ENCODE data around the gene PLD2.
A peak's percentile ranks its signal among the peaks of the same experiment; 100 is the strongest.
"Not testable (repeated sequence)": the region's sequence is repeated elsewhere in the genome, so short reads cannot be mapped to it uniquely, and the experiment has no call there.

PLD2 gene

GRCh38 chr17:4789951-4790704 is 16.8 kb upstream of the PLD2 start:
- peak; percentile 88 for DNase-seq

DNA sequence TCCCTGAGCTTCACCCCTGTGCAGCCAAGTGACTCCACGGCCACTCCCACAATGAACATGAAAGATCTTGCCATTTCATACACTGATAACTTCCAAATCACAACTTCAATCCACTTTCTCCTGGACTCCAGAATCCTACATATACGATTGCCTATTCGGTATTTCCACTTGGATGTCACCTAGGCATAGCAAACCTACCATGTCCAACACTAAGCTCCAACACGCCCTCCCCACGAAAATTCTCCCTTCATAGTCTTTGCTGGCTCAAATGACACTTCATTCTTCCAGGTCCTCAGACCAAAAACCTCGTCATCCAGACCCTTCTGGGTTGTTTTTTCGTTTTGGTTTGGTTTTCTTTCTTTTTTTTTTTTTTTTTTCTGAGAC is 16.3 kb upstream of the PLD2 start:
- DNase-seq, result no peak

DNA sequence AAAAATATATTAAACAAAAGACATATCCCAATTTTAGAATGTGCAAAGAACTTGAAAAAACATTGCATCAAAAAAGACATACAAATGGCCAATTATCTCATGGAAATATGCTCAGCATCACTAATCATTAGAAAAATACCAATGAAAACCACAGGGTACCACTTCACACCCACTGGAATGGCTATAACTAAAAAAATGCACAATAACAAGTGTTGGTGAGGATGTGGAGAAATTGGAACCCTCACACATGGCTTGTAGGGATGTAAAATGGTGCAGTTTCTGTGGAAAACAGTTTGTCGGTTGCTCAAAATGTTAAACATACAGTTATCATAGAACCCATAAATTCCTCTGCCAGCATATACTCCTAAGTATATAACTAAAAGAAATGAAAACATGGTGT is 11.8 kb upstream of the PLD2 start:
- no peak for DNase-seq

DNA sequence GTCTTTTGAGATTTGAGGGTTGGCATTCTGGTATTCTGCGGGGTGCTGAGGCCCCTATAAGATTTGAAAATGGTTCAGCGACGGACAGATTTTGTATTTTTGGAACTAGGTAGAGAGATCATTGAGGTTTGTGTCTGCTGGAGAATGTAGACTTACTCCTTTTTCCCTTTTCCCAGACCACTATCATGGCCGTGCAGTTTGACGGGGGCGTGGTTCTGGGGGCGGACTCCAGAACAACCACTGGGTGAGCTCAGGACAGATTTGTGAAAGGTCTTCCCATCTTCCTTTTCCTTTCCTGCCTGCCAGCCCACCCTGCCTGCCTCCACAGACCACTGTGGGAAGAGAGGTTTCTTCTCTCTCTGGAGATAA is 10.4 kb upstream of the PLD2 start:
- peak; percentile 51 for DNase-seq

DNA sequence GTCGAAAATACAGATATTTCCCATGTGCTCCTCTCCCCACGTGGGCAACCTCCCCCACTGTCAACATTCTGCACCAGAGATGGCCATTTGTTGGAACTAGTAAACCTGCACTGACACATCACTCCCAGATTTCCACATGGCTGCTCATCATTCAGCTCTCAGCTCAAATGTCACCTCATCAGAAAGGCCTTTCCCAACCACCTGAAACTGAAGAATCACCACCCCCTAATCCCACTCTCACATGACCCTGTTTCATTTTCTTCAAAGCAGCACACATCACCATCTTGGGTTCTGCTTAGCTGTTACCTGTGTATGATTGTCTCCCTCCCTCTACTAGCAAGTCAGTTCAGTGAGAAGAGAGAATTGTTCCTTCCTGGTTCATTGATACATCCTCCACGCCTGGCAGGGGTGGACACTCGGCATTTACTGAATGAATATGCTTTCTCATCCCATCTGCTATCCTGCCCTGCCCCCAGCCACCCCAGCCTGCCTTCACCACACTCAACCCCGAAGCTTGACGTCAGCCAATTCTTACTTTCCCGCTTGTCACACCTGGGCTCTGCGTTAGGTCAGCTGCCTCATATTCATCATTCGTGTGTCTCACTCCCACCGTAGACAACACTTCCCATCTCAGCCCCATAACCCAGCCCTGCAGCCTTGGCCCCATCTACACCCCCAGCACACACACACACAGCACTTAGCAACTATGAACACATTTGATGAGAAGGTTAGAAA is 6.3 kb upstream of the PLD2 start:
- no peak for DNase-seq

DNA sequence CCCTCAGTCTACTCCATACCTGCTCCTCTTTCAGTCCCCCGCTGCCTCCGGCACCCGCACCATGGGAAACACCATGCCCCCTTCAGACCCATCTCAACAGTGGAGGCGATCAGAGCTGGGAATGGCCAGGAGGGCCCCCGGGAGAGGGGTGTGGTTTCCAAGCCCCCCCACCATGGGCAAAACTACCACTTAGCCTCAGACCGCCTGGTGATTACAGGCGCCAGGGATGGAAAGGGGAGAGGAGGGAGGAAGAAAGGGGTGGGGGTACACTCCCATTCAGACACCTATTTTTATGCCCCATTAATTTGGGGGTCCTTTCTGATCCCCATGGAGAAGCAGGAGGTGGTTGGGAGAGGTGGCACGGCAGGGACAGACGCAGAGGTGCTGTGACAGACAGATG is 4.7 kb upstream of the PLD2 start, which contains the start of gene C17orf114:
Gene C17orf114 (minus strand): TSS at position 101 of the 400 bp plus-strand sequence.
- DNase-seq, result no peak

DNA sequence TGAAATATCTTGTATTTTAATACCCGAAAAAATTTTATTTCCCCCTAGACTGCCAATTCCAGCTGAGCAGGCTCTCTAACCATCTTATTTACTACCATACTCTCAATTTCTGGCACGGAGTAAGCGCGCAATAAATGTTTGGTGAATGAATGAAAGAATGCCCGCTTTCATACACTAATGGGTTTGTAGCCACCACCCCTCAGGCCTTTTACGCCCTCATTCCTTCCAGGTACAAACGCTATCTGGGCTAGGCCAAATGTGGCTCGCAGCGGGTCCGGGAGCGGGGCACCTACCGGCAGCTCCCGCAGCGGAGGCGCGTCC is 536 bp upstream of the PLD2 start:
- no peak for DNase-seq

GRCh38 chr17:4807605-4808377 is 839 bp downstream of the PLD2 start:
- DNase-seq, result no peak

- no peak for DNase-seq
Measured at GRCh38 chr17:4808378-4808767, 1.4 kb downstream of the PLD2 start.

GRCh38 chr17:4810696-4811290 is 3.8 kb downstream of the PLD2 start:
- DNase-seq, result no peak

- DNase-seq, result no peak
Measured at GRCh38 chr17:4811471-4811870, 4.5 kb downstream of the PLD2 start.

DNA sequence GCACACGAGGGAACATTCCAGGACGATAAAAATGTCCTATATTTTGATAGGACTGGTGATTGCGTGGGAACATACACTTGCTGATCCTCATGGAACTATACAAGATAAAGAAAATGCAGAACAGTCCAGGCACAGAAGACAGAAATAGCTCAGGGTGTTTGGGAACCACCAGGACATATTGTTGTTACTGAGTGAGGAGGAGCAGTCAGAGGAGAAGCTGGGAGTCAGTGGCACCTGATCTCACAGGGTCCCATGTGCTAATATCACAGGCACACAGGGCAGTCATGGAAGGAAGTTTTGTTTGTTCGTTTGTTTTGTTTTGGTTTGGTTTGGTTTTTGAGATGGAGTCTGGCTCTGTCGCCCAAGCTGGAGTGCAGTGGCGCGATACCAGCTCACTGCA is 5.7 kb downstream of the PLD2 start:
- no peak for DNase-seq

DNA sequence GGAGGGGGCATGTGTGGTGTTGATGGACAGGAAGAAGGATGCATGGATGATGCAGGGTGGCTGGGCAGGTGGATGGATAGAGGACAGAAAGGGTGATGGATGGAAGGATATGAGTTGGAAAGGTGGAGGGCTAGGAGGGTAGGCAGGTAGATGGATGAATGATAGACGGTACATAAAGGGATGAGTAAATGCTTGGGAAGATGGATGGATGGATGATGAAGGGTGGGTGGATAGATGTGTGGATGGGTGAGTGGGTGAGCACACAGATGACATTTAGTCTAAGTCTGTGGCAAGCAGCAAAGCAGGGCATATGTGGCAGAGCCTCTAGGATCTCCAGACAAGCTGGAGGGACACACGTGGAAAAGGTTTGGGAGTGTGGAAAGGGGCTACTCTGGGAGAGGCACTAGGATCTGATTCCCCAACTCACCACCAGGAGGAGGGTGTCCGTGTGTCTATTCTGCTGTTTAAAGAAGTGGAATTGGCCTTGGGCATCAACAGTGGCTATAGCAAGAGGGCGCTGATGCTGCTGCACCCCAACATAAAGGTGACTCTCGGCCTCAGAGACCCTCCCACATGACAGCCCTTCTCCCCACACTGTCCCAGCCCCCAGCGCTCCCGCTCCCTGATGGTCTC is 8.2 kb downstream of the PLD2 start:
- no peak for DNase-seq

GRCh38 chr17:4816826-4817225 is 9.9 kb downstream of the PLD2 start:
- DNase-seq, result no peak

DNA sequence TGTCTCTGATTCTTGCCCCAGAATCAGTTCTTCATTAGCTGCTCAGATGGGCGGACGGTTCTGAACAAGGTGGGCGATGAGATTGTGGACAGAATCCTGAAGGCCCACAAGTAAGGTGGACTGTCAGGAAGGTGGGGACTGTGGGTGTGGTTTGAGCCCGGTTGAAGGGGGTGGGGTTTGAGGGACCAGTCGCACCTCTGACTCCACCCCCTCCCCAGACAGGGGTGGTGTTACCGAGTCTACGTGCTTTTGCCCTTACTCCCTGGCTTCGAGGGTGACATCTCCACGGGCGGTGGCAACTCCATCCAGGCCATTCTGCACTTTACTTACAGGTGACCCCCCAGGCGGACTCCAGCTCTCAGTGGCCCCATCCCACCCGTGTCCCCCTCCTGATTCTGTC is 11.3 kb downstream of the PLD2 start:
- no peak for DNase-seq

GRCh38 chr17:4822835-4823234 is 15.9 kb downstream of the PLD2 start:
- no peak for DNase-seq

- no peak for DNase-seq
Measured at GRCh38 chr17:4823373-4824089, 16.6 kb downstream of the PLD2 start.

- no peak for DNase-seq
Measured at GRCh38 chr17:4827399-4827798, 20.4 kb downstream of the PLD2 start.

- DNase-seq, result not testable (repeated sequence)
Measured at GRCh38 chr17:4832829-4833177, 25.9 kb downstream of the PLD2 start.

- DNase-seq, result peak; percentile 92
Measured at GRCh38 chr17:4833178-4833940, 26.4 kb downstream of the PLD2 start, which contains the start of gene MINK1. TSS of gene MINK1 (plus strand) at chr17:4833340. CDS start at chr17:4833584, 244 bp downstream.
